AG09319 (cell line): ENCODE results near the gene PALM2AKAP2.

ENCODE experiments used
- DNase-seq: peaks from one replicate; pipeline ENCODE4 v3.0.0-alpha.2; 2010; ENCODE audit warnings: low read depth; ENCODE audit errors: extremely low read depth
- CTCF ChIP-seq: IDR thresholded peaks from 2 replicates; pipeline ENCODE4 v1.5.1; 2011; ENCODE audit warnings: low read depth, mild to moderate bottlenecking, inconsistent platforms, low read length, moderate library complexity

Gene PALM2AKAP2

GRCh38 chr9:109828254-109828653 lies 48.3 kb downstream of the PALM2AKAP2 start:
- no peak for TF ChIP-seq CTCF

More at GRCh38 chr9:109828254-109828653, 48.3 kb downstream of the PALM2AKAP2 start:
- no peak for DNase-seq
